ENCODE results near the gene GPR156.

DNA sequence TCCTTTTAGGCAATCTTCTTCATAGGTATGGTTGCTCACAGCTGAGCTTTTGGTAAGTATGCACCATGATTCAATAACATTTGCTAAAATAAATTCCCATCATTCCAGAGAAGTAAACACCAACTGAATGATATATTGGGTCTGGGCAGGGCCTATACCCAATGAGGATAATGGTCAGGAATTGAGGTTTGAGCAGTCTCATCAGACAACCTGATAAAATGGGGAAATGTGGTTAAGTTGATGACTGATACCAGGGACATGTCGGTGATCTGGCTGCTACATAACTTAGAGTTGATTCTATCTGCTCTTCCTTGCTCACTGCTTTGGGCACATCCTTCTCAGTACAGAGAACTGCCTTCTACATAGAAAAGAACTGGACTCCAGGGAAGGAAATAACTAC, 92.9 kb downstream of the GPR156 start:
- TF ChIP-seq, protein P1, sequence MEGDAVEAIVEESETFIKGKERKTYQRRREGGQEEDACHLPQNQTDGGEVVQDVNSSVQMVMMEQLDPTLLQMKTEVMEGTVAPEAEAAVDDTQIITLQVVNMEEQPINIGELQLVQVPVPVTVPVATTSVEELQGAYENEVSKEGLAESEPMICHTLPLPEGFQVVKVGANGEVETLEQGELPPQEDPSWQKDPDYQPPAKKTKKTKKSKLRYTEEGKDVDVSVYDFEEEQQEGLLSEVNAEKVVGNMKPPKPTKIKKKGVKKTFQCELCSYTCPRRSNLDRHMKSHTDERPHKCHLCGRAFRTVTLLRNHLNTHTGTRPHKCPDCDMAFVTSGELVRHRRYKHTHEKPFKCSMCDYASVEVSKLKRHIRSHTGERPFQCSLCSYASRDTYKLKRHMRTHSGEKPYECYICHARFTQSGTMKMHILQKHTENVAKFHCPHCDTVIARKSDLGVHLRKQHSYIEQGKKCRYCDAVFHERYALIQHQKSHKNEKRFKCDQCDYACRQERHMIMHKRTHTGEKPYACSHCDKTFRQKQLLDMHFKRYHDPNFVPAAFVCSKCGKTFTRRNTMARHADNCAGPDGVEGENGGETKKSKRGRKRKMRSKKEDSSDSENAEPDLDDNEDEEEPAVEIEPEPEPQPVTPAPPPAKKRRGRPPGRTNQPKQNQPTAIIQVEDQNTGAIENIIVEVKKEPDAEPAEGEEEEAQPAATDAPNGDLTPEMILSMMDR (IDR thresholded peaks at IDR 0.05; ENCODE audit: low read length): no peak
- no peak for TF ChIP-seq EZH2 (IDR thresholded peaks at IDR 0.05; ENCODE audit: borderline replicate concordance, low read length)

Measured in OCI-LY1 (cell line).